Naive thymus-derived CD4-positive, alpha-beta T cell (primary cell): ENCODE results near the gene SPEF2. TPM values are rescaled to one million over a fixed set of nuclear protein-coding genes. Genes with fewer than 3 reads are reported as not detected.
A peak's percentile ranks its signal among the peaks of the same experiment; 100 is the strongest.

ENCODE experiments used
- ATAC-seq: fragments of 150-1000 bp; cut with Tn5 transposase; 2 replicates; pipeline ENCODE4 v1.10.0; 2021; ENCODE audit warnings: mild to moderate bottlenecking, moderate library complexity
- CTCF ChIA-PET: fragments of 350-600 bp; sonication (Branson Sonifier 250); formaldehyde crosslinking; loops from one replicate; lab custom pipeline; 2021; ENCODE audit warnings: antibody characterized with exemption; lab: Charles Lee
- POLR2A ChIA-PET: fragments of 350-600 bp; sonication (Branson Sonifier 250); formaldehyde crosslinking; loops from one replicate; lab custom pipeline; 2021; ENCODE audit warnings: antibody characterized with exemption, inconsistent platforms; lab: Charles Lee
- DNase-seq, 9 donors: peaks; one replicate each; pipeline versions ENCODE4 v3.0.0 to v3.0.0-alpha.2; 2020 to 2022; ENCODE audit warnings: mixed read lengths in 1 of 9
- H3K27ac ChIP-seq: one replicate; pipeline ENCODE4 v1.7.0; 2013; ENCODE audit warnings: mild to moderate bottlenecking, low read depth, low read length, moderate library complexity
- H3K27me3 ChIP-seq, 2 donors: one replicate each; pipeline ENCODE4 v1.7.0; 2013; ENCODE audit warnings: low read length in 2 of 2, mild to moderate bottlenecking in 2 of 2, moderate library complexity in 2 of 2; ENCODE audit not compliant: control insufficient read depth in 2 of 2, insufficient read depth in 2 of 2
- H3K36me3 ChIP-seq, 3 experiments: 1 replicate in 2 of 3; 2 replicates in 1 of 3; pipeline ENCODE4 v1.7.0; 2013; ENCODE audit warnings: low read length in 3 of 3, mild to moderate bottlenecking in 3 of 3, moderate library complexity in 1 of 3; ENCODE audit not compliant: insufficient read depth in 3 of 3, control insufficient read depth in 2 of 3
- H3K4me1 ChIP-seq, 2 donors: one replicate each; pipeline ENCODE4 v1.7.0; 2013; ENCODE audit warnings: low read length in 2 of 2, mild to moderate bottlenecking in 2 of 2, moderate library complexity in 1 of 2; ENCODE audit not compliant: control insufficient read depth in 2 of 2, insufficient read depth in 2 of 2
- H3K4me3 ChIP-seq: 2 replicates; pipeline ENCODE4 v1.7.0; 2013; ENCODE audit warnings: mild to moderate bottlenecking, low read length
- H3K9me3 ChIP-seq, 3 experiments: 1 replicate in 2 of 3; 2 replicates in 1 of 3; pipeline ENCODE4 v1.7.0; 2013; ENCODE audit warnings: low read length in 3 of 3; ENCODE audit not compliant: control insufficient read depth in 2 of 3
- H3K27ac Mint-ChIP-seq, 9 donors: one replicate each; pipeline ENCODE4 v1.8.0; 2020 to 2022; ENCODE audit warnings: mixed read lengths in 9 of 9, mild to moderate bottlenecking in 8 of 9, moderate library complexity in 5 of 9, inconsistent platforms in 2 of 9
- H3K27me3 Mint-ChIP-seq, 5 donors: one replicate each; pipeline ENCODE4 v1.8.0; 2021 to 2022; ENCODE audit warnings: mixed read lengths in 5 of 5, mild to moderate bottlenecking in 1 of 5
- H3K36me3 Mint-ChIP-seq, 5 donors: one replicate each; pipeline ENCODE4 v1.8.0; 2020 to 2022; ENCODE audit warnings: mixed read lengths in 5 of 5, mild to moderate bottlenecking in 3 of 5, inconsistent platforms in 1 of 5
- H3K4me1 Mint-ChIP-seq, 7 donors: one replicate each; pipeline ENCODE4 v1.8.0; 2020 to 2022; ENCODE audit warnings: mixed read lengths in 7 of 7, mild to moderate bottlenecking in 3 of 7, inconsistent platforms in 1 of 7
- H3K4me3 Mint-ChIP-seq, 10 donors: one replicate each; pipeline ENCODE4 v1.8.0; 2020 to 2022; ENCODE audit warnings: mild to moderate bottlenecking in 10 of 10, mixed read lengths in 10 of 10, moderate library complexity in 6 of 10, inconsistent platforms in 2 of 10
- H3K9me3 Mint-ChIP-seq, 11 donors: one replicate each; pipeline ENCODE4 v1.8.0; 2020 to 2022; ENCODE audit warnings: mixed read lengths in 11 of 11, mild to moderate bottlenecking in 4 of 11, inconsistent platforms in 1 of 11, moderate library complexity in 1 of 11
- intact Hi-C, 2 donors: fragments of 100-400 bp; cut with micrococcal nuclease; formaldehyde crosslinking; loops; one replicate each; pipeline ENCODE4 v1.15.1; 2023
- polyA plus RNA-seq, 2 donors: library from polyadenylated mRNA; unstranded; fragments of 300-500 nt; fragmentation: Illumina TruSeq; gene quantifications; one replicate each; pipeline ENCODE4 v1.2.3, GENCODE V29; 2021
- total RNA-seq, 6 experiments: library from RNA in 5 of 6; stranded (reverse) in 5 of 6; gene quantifications; 1 replicate in 5 of 6; 2 replicates in 1 of 6; pipeline ENCODE4 v1.2.3 and lab custom pipeline; 2021 to 2026

Gene SPEF2
- total and polyA plus RNA-seq, 7 experiments from 2014 or later = 5.5 to 13.5 (median 7.7) TPM

DNA sequence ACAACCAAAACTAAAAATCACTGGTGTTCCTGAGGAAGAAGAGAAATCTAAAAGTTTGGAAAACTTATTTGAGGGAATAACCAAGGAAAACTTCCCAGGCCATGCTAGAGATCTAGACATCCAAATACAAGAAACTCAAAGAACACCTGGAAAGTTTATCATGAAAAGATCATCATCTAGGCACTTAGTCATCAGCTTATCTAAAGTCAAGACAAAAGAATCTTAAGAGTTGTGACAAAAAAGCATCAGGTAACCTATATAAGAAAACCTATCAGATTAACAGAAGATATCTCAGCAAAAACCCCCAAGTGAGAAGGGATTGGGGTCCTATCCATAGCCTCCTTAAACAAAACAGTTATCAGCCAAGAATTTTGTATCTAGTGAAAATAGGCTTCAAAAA, 17.1 kb upstream of the SPEF2 start:
- Histone ChIP-seq H3K27ac (no peak overlapping the region), H3K36me3 (no peaks in the 10 kb centered on the region), H3K9me3 (no peaks in the 10 kb centered on the region), H3K27me3 (no peaks in the 10 kb centered on the region), H3K4me1 (no peaks in the 10 kb centered on the region), H3K4me3 (no peak overlapping the region)
- H3K9me3 Mint-ChIP-seq = peaks cover 0 to 33% (median 12%) of the 10 kb centered on the region in 11 donors
- H3K4me3 Mint-ChIP-seq = no peak overlapping the region
- H3K27ac Mint-ChIP-seq = no peak overlapping the region
- CTCF ChIA-PET = no interaction called here
- peaks cover 27 to 55% (median 35%) of the 10 kb centered on the region in 5 donors for H3K27me3 Mint-ChIP-seq
- H3K4me1 Mint-ChIP-seq = peaks cover 0 to 6% (median 0%) of the 10 kb centered on the region in 7 donors
- POLR2A ChIA-PET = no interaction called here
- intact Hi-C loops = no loop called here
- DNase-seq (no peak), ATAC-seq (no peak)
- H3K36me3 Mint-ChIP-seq = peaks cover 0 to 9% (median 2%) of the 10 kb centered on the region in 5 donors

DNA sequence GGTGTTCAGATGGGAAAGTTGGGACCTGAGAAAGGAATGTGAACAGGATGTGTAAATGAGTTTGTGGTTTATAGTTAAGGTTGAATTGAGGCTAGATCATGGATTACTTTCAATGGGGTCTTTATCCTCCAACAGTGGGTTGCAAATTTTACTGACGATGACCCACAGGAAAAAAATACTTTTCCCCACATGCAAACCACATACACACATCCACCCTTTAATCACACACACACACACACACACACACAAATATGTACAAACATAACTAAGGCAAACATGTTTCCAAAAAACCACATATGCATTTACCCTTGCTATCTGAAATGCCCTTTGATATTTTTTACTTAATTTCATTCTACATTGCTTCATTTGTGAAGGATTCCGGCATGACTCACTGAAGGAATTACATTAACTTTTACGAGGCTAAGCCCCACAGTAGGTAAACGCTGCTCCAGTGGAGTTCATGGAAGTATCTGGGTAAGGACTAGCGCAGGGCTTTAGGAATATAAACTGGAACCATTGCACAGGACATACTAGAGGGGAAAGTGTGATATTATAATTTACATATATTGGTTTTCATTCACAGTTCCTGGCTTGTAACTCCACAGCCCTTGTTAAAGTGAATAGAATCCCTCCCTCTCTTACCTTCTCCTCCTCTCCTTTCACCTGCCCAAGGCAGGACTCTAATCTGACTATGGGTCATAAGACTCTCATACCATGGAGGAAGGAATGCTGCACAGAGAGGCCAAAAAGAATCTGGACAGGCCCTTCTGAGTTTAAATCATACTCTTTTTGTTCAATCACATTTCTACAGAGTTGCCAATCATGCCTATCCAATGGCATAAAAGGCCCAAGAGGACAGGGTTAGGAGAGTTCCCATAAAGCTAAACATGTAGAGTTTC, 8.5 kb upstream of the SPEF2 start:
- no peak overlapping the region for H3K27ac Mint-ChIP-seq
- Histone ChIP-seq H3K9me3 (no peaks in the 10 kb centered on the region), H3K4me3 (no peak overlapping the region), H3K27me3 (no peaks in the 10 kb centered on the region), H3K36me3 (no peaks in the 10 kb centered on the region), H3K27ac (no peak overlapping the region), H3K4me1 (no peaks in the 10 kb centered on the region)
- peaks cover 0 to 22% (median 7%) of the 10 kb centered on the region in 11 donors for H3K9me3 Mint-ChIP-seq
- intact Hi-C loops = no loop called here
- no peak overlapping the region for H3K4me3 Mint-ChIP-seq
- peaks cover 0 to 7% (median 2%) of the 10 kb centered on the region in 5 donors for H3K36me3 Mint-ChIP-seq
- CTCF ChIA-PET = no interaction called here
- POLR2A ChIA-PET = no interaction called here
- DNase-seq (no peak), ATAC-seq (no peak)
- H3K27me3 Mint-ChIP-seq = peaks cover 6 to 21% (median 10%) of the 10 kb centered on the region in 5 donors
- no peaks in the 10 kb centered on the region for H3K4me1 Mint-ChIP-seq

DNA sequence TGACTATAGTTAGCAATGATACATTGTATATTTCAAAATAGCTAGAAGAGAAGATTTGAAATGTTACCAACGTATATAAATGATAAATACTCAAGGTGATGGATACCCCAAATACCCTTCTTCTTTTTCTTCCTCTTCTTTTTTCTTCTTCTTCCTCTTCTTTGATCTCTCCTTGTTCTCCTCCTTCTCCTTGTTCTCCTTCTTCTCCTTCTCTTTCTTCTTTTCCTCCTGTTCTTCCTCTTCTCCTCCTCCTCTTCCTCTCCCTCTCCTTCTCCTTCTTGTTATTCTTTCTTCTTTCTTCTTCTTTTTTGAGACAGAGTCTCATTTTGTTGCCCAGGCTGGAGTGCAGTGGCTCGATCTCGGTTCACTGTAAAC, 616 bp upstream of the SPEF2 start:
- peaks cover 0 to 17% (median 4%) of the 10 kb centered on the region in 11 donors for H3K9me3 Mint-ChIP-seq
- Histone ChIP-seq H3K9me3 (no peaks in the 10 kb centered on the region), H3K27ac (peak overlapping the region; percentile 27), H3K4me1 (peaks cover 4 to 12% of the 10 kb centered on the region in 2 donors), H3K27me3 (no peaks in the 10 kb centered on the region), H3K4me3 (peak overlapping the region; percentile 95), H3K36me3 (no peaks in the 10 kb centered on the region)
- CTCF ChIA-PET = interaction anchor here (0.6 to 2.7 kb wide), 9 partner anchors 9 to 310 kb away, joined by 3 to 23 read pairs (median 5); no protein-coding TSS in a partner anchor
- no peak for DNase-seq
- intact Hi-C loops = loop anchor here (1.0 to 10.0 kb wide), 12 partner anchors 34 to 690 kb away; partner anchors contain the start of genes DNAJC21 (in 2 of the 2), IL7R (in 2 of the 2), LMBRD2 (in 1 of the 2) and SKP2 (in 1 of the 2)
- H3K4me3 Mint-ChIP-seq = peak overlapping the region; percentile 91 to 96 (median 94)
- no peak for ATAC-seq
- peak overlapping the region; percentile 79 to 96 (median 89) for H3K27ac Mint-ChIP-seq
- POLR2A ChIA-PET = no interaction called here
- H3K27me3 Mint-ChIP-seq = no peaks in the 10 kb centered on the region
- peaks cover 0 to 21% (median 0%) of the 10 kb centered on the region in 5 donors for H3K36me3 Mint-ChIP-seq
- peaks cover 14 to 34% (median 26%) of the 10 kb centered on the region in 7 donors for H3K4me1 Mint-ChIP-seq

DNA sequence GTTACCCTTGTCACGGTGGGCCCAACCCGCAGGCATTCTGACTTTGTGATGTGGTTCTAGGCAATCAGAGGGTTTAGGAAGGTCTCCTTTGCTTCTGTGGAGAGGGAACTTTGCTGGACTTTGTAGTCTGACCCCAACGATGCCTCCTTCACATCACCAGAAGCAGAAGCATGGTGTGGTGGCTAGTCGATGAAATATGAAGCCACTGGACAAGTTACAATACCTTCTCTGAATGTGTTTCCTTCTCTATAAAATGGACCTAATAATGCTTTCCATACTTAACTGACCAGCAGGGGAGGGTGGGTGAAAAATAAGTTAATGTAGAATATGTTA, 607 bp downstream of the SPEF2 start:
- intact Hi-C loops = loop anchor here (5.0 to 10.0 kb wide), 4 partner anchors 141 to 691 kb away; partner anchors contain the start of genes DNAJC21 (in 2 of the 2), LMBRD2 (in 1 of the 2) and SKP2 (in 1 of the 2)
- peak overlapping the region; percentile 95 for H3K4me3 ChIP-seq
- H3K27ac ChIP-seq = peak overlapping the region; percentile 27
- CTCF ChIA-PET = interaction anchor here (1.0 to 2.7 kb wide), 7 partner anchors 33 to 689 kb away, joined by 3 to 23 read pairs (median 6); partner anchors contain the start of gene DNAJC21
- Mint-ChIP-seq H3K4me1 (peaks cover 14 to 39% (median 26%) of the 10 kb centered on the region in 7 donors), H3K36me3 (peaks cover 0 to 21% (median 0%) of the 10 kb centered on the region in 5 donors), H3K9me3 (peaks cover 0 to 16% (median 4%) of the 10 kb centered on the region in 11 donors), H3K4me3 (peak overlapping the region; percentile 91 to 96 (median 94)), H3K27me3 (no peaks in the 10 kb centered on the region), H3K27ac (peak overlapping the region in 8 of 9 donors; percentile 48 to 96 (median 88))
- H3K9me3 ChIP-seq = no peaks in the 10 kb centered on the region
- DNase-seq = no peak
- no peaks in the 10 kb centered on the region for H3K36me3 ChIP-seq
- no peaks in the 10 kb centered on the region for H3K27me3 ChIP-seq
- peaks cover 4 to 12% of the 10 kb centered on the region in 2 donors for H3K4me1 ChIP-seq
- ATAC-seq = no peak
- POLR2A ChIA-PET = interaction anchor here (0.9 to 1.1 kb wide), 3 partner anchors 159 to 1259 kb away, joined by 3 to 4 read pairs (median 3); no protein-coding TSS in a partner anchor

DNA sequence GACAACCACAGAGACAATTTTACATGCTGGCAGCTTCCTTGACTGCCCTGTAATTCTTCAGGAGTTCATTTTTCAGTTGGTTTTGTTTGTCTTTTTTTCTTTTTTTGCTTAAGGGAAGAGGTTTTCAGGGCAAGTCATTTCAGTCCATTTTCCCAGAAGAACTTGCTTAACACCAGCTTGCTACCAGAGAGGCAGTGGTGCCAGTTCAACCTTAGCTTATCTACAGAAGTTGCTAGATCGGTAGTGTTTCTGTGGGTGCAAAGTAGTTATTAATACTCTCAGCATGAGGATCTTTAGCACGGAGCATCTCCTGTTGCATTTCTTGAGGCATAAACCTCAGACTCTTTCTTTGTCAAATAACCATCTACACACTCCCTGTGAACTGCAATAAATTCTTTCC, 1.1 kb downstream of the SPEF2 start:
- no peak overlapping the region for H3K27ac ChIP-seq
- Mint-ChIP-seq H3K27ac (peak overlapping the region in 2 of 9 donors; percentile 20 to 88), H3K36me3 (peaks cover 0 to 20% (median 0%) of the 10 kb centered on the region in 5 donors), H3K27me3 (no peaks in the 10 kb centered on the region), H3K4me1 (peaks cover 14 to 40% (median 26%) of the 10 kb centered on the region in 7 donors), H3K9me3 (peaks cover 0 to 12% (median 0%) of the 10 kb centered on the region in 11 donors), H3K4me3 (peak overlapping the region; percentile 91 to 96 (median 94))
- peaks cover 4 to 12% of the 10 kb centered on the region in 2 donors for H3K4me1 ChIP-seq
- no peaks in the 10 kb centered on the region for H3K27me3 ChIP-seq
- intact Hi-C loops = loop anchor here (5.0 to 10.0 kb wide), 4 partner anchors 141 to 691 kb away; partner anchors contain the start of genes DNAJC21 (in 2 of the 2), LMBRD2 (in 1 of the 2) and SKP2 (in 1 of the 2)
- no peaks in the 10 kb centered on the region for H3K9me3 ChIP-seq
- ChIA-PET CTCF (interaction anchor here (1.0 to 2.7 kb wide), 4 partner anchors 32 to 690 kb away, joined by 3 to 11 read pairs (median 5); partner anchors contain the start of gene DNAJC21), POLR2A (interaction anchor here (0.9 to 1.1 kb wide), 3 partner anchors 158 to 1259 kb away, joined by 3 to 4 read pairs (median 3); no protein-coding TSS in a partner anchor)
- H3K36me3 ChIP-seq = no peaks in the 10 kb centered on the region
- ATAC-seq (no peak), DNase-seq (no peak)
- peak overlapping the region; percentile 95 for H3K4me3 ChIP-seq

DNA sequence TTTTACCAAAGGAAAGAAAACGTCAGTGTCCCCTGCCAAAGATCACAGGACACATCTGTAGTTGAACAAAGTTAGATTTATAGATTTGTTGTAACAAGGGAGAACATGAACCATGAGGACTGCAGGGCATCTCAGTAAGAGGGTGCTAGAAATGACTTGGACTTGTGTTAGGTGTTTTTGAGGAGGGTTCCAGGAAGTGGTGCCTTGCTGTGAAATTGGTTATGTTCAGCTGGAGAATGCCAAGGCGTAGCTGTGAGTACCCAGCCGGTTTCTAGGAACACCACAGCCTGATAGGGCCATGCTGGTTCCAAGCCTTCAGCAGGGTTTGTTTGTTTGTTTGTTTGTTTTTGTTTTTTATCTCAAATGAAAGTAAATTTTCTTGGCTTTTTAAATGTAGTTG, 5.3 kb downstream of the SPEF2 start:
- Histone ChIP-seq H3K36me3 (no peaks in the 10 kb centered on the region), H3K27ac (no peak overlapping the region), H3K27me3 (no peaks in the 10 kb centered on the region), H3K4me3 (no peak overlapping the region), H3K9me3 (no peaks in the 10 kb centered on the region), H3K4me1 (peaks cover 0 to 4% of the 10 kb centered on the region in 2 donors)
- H3K4me1 Mint-ChIP-seq = peaks cover 0 to 24% (median 11%) of the 10 kb centered on the region in 7 donors
- H3K36me3 Mint-ChIP-seq = no peaks in the 10 kb centered on the region
- no peak overlapping the region for H3K4me3 Mint-ChIP-seq
- peaks cover 0 to 2% (median 0%) of the 10 kb centered on the region in 11 donors for H3K9me3 Mint-ChIP-seq
- H3K27me3 Mint-ChIP-seq = no peaks in the 10 kb centered on the region
- H3K27ac Mint-ChIP-seq = no peak overlapping the region
- ChIA-PET CTCF (no interaction called here), POLR2A (no interaction called here)
- intact Hi-C loops = no loop called here
- no peak for ATAC-seq
- no peak for DNase-seq
